Tibial nerve (tissue), 4 donors: Measurements from ENCODE around the gene CENPO.

Experiments
- EP300 ChIP-seq, 2 donors: sonication (generic); formaldehyde crosslinking; IDR thresholded peaks; one replicate each; pipeline ENCODE4 v1.6.1; 2017; ENCODE audit warnings: antibody characterized with exemption in 2 of 2, mild to moderate bottlenecking in 1 of 2
- TF ChIP-seq, protein P1 (sequence below), 5 experiments: fragments of 200-600 bp in 3 of 5; fragments of 450-650 bp in 2 of 5; sonication (generic) in 3 of 5; IDR thresholded peaks; one replicate each; pipeline ENCODE4 v1.5.1; 2016 to 2019; ENCODE audit warnings: antibody characterized with exemption in 5 of 5, mild to moderate bottlenecking in 3 of 5, moderate library complexity in 2 of 5

DNA sequence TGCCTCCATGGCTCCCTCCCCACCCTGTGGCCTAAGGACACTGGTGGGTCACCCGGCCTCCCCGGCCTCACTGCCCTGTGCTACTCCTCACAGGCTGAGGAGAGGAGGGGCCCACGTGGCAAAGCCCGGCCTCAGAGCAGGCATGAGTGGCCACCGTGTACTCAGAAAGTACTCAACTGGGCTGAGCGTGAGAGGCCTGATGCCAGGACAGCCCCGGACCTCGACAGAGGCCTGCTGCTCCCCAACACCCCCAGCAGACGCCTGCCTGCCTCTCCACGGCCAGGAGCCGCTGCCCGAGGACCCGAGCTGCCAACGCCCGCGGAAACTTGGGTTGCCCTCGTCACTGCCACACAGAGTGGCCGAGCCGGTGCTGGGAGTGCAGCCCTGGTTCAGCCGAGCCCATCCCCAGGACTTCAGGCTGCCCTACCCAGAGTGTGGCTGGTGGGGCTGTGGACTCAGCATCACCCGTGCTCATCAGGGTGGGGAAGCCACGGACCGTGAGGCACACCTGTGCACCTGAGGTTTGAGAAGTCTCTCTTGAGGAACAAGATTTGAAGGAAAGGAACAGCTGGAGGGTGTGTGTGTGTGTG, 59.3 kb downstream of the CENPO start:
- TF ChIP-seq, protein P1, sequence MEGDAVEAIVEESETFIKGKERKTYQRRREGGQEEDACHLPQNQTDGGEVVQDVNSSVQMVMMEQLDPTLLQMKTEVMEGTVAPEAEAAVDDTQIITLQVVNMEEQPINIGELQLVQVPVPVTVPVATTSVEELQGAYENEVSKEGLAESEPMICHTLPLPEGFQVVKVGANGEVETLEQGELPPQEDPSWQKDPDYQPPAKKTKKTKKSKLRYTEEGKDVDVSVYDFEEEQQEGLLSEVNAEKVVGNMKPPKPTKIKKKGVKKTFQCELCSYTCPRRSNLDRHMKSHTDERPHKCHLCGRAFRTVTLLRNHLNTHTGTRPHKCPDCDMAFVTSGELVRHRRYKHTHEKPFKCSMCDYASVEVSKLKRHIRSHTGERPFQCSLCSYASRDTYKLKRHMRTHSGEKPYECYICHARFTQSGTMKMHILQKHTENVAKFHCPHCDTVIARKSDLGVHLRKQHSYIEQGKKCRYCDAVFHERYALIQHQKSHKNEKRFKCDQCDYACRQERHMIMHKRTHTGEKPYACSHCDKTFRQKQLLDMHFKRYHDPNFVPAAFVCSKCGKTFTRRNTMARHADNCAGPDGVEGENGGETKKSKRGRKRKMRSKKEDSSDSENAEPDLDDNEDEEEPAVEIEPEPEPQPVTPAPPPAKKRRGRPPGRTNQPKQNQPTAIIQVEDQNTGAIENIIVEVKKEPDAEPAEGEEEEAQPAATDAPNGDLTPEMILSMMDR (IDR thresholded peaks at IDR 0.05): no peak
- TF ChIP-seq EP300 (IDR thresholded peaks at IDR 0.05): no peak
